Activated effector memory CD4-positive, alpha-beta T cell treated with Interleukin-2 at 50 U/mL for 16 hours (primary cell): Measurements from ENCODE around the gene DDIT3.
"Not testable (repeated sequence)": the region's sequence is repeated elsewhere in the genome, so short reads cannot be mapped to it uniquely, and the experiment has no call there.

ENCODE experiments used
- DNase-seq: peaks from one replicate; pipeline ENCODE4 v3.0.0-alpha.2; 2020

The DDIT3 gene

DNA sequence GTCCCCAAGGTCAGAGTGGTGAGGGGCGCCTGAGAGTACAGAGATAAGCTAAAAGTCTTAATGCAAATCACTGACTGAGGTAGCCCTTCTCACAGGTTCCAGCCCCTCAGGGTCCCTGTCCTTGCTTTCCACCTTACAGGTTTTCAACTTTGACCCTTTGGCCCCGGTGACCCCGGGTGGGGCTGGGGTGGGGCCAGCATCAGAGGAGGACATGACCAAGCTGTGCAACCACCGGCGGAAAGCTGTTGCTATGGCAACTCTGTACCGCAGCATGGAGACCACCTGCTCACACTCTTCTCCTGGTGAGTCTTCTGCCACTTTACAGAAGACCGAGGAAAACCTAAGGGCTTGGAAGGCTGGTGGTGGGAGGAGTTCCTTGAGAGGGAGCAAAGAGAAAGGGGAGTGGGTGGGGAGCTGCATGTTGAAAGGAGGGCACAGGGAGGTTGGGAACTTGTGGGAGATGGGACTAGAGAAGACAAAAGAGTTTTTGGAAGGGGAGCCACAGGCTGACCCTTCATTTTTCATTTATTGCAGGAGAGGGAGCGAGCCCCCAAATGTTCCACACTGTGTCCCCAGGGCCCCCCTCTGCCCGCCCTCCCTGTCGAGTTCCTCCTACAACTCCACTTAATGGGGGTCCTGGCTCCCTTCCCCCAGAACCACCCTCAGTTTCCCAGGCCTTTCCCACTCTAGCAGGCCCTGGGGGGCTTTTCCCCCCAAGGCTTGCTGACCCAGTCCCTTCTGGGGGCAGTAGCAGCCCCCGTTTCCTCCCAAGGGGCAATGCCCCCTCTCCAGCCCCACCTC lies 4.7 kb upstream of the DDIT3 start:
- no peak for DNase-seq

DNA sequence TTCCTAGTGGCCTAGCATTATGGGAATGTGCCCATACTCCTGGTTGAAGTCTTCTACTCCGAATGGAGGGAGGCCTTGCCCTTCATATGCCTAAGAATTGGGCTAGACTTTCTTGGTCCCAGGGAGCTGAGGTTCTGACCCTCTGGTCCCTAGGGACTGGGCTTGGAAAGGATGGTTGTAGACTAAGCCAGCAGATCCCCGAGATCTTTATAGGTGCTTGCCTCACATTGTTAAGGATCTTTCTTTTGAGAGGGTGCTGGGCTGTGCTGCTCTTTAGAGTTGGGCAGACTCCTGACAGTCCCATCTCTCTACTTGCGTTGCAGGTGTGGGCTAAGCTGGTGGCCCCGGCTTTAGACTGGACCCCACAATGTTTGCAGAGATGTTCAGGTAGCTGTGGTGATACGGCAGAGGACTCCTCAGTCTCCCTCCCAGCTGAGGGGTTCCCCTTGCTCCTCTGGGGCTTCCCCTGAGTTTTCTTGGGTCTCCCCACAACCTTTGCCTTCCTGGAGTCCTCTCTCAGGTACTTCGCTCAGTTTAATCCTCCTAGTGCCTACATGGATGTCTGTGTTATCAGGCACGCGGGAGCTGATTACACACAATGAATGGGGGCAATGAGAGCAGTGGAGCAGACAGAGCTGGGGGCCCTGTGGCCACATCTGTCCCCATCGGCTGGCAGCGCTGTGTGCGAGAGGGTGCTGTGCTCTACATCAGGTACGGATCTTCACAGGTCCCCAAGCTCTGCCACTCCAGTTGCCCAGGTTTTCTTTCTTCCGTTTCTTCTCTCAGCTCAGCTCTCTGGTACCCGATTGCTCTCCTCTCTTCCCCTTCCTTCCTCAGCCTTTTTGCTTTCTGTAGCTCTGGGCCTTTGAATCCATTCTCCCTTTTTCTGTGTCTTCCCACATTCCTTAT lies 3.6 kb upstream of the DDIT3 start:
- no peak for DNase-seq

DNA sequence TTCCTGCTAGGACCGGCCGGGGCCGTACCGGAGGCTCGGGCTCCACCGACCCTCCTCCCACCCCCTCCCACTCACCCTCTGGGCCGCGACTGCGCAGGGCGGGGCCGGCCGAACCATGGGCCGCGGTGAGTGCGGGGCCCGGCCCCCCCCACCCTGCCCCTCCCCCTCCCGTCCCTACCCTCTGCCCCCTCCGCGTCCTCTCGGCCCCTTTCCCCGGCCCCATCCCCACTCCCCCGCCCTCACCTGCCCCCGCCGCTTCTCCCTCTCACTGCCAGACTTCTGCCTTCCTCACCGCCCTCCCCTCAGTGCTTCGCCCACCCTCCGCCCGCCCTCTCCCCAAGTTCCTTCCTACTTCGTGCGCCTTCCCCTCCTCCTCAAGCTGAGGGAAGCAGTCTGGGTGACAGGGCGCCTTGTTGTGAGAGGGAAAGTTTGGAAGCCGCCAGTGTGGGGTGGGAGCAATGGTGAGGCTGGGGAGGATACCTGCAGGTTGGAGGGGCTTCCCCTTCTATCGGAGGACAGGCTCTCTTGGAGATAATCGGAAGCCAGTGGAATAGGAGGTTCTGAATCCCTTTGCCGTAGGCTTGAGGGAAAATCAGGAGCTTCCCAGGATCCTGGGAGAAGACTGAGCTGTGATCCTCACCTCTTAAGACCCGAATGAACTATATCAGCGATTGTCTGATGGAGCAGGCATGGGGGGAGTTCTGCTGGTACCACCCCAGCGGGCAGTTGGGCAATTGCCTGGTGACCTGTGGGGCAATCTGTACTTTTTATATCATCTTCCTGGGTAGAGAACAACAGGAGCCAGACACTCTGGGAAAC lies 2.8 kb upstream of the DDIT3 start:
- peak; percentile 28 for DNase-seq

DNA sequence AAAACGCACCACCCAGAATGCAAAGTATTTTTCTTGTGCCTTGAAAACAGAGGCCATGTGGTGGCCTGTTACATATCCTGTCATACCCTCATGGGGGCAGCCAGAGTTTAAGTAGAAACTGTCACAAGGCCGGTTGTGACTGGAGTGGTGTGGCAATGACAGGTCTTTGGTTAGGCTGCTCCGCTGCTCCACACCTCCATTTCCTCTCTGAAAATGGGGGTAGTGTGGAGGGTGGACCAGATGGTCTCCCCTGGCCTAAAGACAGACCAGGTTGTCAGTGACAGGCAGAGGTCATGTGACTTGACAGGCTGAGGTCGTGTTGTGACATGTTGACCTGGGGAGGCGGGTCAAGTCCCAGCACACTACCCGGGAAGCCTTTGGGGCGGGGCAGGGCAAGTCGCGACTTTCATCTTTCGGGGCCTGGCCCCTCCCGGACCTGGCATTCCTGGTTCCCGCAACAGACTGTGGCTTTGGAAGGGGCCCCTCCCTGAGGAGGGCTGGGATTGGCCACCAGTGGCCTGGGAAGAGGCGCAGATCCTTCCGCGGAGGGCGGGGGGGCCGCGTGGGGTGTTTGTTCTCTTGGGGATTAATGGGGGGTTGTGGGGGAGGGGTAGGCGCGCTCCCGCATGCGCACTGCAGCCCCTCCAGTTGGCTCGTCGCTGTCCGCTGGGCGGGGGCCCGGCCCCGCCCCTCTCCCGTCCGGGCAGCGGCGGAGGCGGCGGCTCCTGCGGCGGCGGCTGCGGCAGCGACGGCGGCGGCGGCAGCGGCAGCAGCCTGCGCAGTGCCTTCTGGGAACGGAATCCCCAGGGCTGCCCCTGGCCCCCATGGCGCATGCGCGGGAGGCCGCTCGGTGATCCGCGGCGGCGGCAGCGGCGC lies 1.9 kb upstream of the DDIT3 start, which contains the start of gene MBD6:
Gene MBD6 (plus strand): TSS at position 814 of the 876 bp plus-strand sequence. CDS start 1,480 bp downstream, outside the sequence.
- peak; percentile 87 for DNase-seq

DNA sequence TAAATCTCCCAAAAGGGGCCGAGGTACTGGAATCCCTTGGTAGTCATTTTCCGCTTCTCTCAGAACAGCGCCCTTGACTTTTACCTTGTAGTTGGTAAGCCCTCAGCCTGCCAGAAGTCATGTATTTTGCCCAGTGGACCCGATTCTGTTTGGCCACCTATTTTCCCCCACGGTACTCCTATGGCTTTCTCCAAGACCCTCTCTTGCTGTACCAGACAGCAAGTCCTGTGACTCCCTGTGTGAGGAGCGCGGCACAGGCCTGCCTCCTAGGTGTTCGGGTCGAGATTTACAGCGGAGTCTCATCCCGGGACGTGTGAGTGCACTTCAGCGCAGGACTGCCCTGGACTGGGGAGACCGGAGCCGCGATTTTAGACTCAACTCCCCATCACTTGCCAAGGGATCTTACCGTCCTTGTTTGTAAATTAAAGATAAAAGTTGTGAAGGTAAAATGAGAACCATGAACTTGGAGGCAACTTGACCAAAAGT lies 1.3 kb upstream of the DDIT3 start:
- no peak for DNase-seq

DNA sequence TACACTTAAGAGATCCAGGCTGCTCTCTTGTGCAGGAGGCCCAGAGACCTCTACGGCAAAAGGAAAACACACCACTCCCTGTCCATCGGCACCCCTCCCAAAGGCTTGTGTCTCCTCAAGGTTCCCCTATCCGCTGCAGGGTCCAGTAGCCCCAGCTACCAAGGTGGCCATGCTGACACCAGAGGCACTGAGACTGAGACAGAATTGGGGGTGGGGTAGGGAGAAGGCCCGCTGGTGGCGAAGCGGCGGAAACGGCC lies 590 bp downstream of the DDIT3 start:
- no peak for DNase-seq

DNA sequence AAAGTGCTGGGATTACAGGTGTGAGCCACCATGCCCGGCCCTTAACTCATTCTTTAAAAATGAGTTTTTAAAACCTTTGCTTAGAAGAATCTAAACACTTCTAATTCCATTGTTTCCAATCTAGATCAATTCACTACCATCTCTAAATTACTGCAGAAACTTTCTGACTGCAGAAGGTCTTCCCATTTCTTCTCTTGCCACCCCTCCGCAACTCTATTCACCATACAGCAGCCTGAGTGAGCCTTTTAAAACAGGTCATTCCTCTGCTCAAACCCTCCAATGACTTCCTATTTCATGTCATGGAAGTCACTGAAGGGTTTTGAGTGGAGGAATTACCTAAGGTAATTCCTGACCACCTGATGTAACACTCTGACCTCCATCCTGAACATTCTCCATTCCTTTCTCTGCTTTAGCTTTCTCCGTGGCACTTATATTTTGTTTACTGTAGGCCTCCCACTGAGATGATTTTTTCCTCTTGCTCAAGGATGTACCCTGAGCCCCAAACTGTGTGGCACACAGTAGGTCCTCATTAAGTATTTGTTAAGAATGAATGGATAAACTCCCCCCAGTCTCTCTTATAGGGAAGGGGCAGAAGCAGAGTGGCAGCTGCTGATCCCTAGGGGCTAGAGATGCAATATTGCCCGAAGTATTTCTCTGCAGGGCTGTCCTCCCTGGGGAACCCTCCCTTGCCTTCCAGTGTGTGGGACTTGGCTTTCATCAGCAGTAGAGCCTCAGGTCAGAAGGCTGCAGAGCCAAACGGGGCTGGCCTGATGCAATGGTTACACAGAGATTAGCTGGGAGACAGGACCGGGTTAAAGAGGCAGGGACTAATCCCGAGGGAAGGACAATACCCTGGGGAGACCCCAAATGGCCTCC lies 1.2 kb downstream of the DDIT3 start:
- DNase-seq: no peak

DNA sequence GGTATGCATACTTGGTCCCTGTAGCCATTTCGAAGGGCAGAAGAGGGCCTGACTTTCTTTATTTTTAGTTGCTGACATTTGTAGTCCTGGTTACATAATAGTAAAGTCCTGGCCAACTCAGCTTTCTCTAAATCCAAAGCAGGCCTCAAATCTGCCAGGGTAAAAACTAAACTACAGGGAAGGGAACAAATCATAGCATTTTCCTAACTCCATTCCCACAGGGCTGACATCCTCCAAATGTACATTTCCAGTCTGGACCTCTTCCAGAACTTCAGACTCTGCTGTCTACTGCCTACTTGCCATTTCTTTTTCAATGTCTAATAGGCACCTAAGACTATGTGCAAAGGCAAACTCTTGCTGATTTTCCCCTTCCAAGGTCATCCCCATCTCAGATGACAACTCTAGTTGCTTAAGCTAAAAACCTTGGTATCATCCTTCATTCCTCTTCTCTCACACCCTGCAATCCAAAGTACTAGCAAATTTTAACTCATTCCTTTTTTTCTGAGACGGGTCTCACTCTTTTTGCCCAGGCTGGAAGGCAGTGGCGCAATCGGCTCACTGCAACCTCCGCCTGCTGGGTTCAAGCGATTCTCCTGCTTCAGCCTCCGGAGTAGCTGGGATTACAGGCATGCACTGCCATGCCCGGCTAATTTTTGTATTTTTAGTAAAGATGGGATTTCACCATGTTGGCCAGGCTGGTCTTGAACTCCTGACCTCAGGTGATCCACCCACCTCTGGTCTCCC lies 2.0 kb downstream of the DDIT3 start:
- no peak for DNase-seq

DNA sequence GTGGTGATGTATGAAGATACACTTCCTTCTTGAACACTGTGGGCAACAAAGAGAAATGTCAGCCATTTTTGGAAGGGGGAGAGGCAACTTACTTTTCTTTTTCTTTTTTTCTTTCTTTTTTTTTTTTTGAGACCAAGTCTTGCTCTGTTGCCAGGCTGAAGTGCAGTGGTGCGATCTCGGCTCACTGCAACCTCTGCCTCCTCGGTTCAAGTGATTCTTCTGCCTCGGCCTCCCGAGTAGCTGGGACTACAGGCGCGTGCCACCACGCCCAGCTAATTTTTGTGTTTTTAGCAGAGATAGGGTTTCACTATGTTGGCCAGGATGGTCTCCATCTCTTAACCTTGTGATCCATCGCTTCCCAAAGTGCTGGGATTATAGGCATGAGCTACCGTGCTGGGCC lies 2.6 kb downstream of the DDIT3 start:
- DNase-seq: not testable (repeated sequence)

DNA sequence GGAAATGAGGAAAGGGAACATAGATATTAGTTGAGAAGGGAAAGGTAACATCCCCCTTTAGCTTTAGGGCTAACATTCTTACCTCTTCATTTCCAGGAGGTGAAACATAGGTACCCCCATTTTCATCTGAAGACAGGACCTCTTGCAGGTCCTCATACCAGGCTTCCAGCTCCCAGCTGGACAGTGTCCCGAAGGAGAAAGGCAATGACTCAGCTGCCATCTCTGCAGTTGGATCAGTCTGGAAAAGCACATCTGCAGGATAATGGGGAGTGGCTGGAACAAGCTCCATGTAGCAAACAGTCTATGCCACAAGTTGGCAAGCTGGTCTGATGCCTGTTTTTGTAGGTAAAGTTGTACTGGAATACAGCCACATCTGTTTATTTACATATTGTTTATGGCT lies 3.1 kb downstream of the DDIT3 start:
- DNase-seq: no peak

DNA sequence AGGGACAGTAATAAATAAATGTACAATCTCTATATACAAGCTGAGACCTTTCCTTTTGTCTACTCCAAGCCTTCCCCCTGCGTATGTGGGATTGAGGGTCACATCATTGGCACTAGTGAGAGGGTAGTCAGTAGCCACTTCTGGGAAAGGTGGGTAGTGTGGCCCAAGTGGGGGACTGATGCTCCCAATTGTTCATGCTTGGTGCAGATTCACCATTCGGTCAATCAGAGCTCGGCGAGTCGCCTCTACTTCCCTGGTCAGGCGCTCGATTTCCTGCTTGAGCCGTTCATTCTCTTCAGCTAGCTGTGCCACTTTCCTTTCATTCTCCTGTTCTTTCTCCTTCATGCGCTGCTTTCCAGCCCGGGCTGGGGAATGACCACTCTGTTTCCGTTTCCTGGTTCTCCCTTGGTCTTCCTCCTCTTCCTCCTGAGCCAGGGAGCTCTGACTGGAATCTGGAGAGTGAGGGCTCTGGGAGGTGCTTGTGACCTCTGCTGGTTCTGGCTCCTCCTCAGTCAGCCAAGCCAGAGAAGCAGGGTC lies 3.6 kb downstream of the DDIT3 start:
- no peak for DNase-seq

DNA sequence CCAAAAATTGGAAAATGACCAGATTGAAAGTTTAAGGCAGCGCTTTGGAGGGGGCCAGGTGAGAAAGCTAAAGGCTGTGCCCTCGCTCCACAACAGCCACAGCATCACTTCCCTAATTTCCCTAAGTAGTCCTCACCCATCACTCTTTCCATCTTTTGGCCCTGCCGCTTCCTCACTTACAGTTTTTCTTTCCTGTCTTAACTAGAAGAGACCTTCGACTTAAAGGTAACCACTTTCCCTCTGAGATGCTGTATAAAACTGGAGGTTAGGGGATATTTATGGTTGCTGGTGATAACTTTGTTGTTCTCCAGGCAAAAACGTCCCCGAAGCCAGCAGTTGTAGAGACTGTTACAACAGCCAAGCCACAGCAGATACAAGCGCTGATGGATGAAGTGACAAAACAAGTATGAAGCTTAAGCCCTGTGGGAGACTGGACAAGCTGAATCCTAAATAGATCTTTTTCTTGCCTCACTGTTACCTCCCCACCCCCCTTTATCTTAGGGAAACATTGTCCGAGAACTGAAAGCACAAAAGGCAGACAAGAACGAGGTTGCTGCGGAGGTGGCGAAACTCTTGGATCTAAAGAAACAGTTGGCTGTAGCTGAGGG lies 4.3 kb downstream of the DDIT3 start:
- no peak for DNase-seq

DNA sequence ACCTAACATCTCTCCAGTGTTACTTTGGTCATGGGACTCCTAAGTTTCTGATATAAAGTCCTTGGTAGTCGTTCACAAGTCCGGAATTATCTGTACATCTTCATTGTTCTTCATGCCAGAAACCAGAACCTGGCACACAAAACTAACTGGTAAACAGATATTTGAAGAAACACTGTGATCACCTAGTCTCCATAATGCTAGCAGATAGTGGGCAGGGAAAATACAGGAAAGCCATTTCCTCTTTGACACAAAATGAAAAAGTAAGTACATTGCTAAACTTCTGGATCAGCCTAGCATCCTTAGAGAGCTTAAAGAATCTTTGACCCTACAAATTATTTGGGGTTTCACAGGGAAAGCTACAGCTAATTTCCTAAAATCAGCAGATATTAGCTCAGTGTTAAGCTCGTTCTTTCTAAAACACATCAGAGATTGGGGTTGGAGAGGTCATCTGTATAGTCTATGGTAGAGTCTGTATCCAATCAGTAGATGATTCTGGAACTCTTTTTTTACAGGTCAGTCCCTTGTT lies 4.8 kb downstream of the DDIT3 start:
- no peak for DNase-seq

DNA sequence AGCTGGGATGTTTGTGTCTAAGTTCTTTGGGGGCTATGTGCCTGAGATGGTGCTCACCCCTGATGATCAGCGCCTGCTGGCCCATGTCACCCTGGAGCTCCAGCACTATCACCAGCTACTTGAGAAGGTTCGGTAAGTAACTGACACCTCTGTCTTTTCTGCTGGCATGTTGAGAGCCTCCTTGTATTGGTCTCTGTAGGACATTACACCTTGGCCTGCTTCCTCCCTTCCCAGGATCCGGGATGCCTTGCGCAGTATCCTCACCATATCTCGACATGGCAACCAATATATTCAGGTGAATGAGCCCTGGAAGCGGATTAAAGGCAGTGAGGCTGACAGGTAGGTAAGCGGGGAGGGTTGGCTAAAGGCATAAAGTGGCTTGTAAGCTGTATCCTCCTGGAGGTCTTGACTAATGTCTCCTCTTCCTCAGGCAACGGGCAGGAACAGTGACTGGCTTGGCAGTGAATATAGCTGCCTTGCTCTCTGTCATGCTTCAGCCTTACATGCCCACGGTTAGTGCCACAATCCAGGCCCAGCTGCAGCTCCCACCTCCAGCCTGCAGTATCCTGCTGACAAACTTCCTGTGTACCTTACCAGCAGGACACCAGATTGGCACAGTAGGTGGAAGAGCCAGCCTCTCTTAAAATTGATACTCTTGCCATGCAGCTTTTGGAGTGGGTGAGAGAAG lies 5.5 kb downstream of the DDIT3 start:
- no peak for DNase-seq

DNA sequence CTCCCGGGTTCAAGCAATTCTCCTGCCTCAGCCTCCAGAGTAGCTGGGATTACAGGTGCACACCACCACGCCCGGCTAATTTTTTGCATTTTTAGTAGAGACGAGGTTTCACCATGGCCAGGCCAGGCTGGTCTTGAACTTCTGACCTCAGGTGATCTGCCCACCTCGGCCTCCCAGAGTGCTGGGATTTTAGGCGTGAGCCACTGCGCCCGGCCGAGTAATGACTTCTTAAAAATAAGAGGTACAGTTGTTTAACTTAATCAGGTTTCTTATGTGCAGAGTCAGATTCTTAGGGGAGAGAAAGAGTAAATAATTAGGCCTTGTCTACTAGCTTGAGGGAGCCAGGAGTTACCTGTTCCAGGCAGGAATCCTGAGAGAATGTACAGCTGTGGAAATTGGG lies 6.1 kb downstream of the DDIT3 start:
- not testable (repeated sequence) for DNase-seq

DNA sequence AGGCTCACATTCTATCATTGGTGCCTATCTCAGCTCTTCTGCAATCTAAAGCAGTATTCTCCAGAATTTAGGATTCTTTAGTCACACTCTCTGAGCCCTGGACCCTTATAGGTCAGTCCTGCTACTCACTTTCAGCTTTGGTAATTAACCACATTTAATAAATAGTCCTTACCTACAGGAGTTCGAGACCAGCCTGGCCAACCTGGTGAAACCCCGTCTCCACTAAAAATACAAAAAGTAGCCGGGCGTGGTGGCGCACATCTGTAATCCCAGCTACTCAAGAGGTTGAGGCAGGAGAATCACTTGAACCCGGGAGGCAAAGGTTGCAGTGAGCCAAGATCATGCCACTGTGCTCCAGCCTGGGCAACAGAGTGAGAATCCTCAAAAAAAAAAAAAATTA lies 6.6 kb downstream of the DDIT3 start:
- not testable (repeated sequence) for DNase-seq

DNA sequence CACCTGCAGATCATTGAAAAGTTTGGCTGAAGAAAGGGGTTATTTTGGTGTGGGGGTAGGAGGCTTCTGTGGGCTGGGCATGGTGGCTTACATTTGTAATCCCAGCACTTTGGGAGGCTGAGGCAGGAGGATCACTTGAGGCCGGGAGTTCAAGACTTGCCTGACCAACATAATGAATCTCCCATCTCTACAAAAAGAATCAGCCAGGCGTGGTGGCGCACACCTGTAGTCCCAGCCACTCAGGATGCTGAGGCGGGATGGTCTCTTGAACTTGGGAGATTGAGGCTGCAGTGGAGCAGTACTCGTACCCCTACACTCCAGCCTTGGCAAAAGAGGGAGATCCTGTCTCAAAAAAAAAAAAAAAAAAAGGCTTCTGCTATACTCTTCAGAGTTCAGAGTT lies 7.0 kb downstream of the DDIT3 start:
- DNase-seq: no peak

DNA sequence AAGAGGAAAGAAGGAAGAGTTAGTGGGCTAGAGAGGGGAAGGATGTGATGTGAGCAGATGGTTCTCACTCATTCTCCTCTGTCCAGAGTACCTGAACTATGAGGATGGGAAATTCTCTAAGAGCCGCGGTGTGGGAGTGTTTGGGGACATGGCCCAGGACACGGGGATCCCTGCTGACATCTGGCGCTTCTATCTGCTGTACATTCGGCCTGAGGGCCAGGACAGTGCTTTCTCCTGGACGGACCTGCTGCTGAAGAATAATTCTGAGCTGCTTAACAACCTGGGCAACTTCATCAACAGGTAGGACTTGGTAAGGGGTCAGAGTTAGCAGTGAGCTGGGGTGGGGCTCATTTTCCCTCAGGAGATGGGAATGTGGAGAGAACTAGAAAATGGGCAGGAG lies 7.6 kb downstream of the DDIT3 start:
- DNase-seq: no peak
